ENCODE results near the gene POLRMT.

GRCh38 chr19:616747-617526 is 16.4 kb downstream of the POLRMT start:
- no peak for TF ChIP-seq CTCF (IDR thresholded peaks at IDR 0.05)
- TF ChIP-seq POLR2A (IDR thresholded peaks at IDR 0.05) = no peak

All from prostate gland (tissue), 2 donors.